ENCODE results near the gene RNF220. TPM values are rescaled to one million over a fixed set of nuclear protein-coding genes. Genes with fewer than 3 reads are reported as not detected.
A peak's percentile ranks its signal among the peaks of the same experiment; 100 is the strongest.

Gene RNF220
- total and polyA plus RNA-seq, 2 donors (not counting 3 experiments of a cell fraction or from before 2014, with no cell fraction given), result 62.7 to 66.6 TPM

DNA sequence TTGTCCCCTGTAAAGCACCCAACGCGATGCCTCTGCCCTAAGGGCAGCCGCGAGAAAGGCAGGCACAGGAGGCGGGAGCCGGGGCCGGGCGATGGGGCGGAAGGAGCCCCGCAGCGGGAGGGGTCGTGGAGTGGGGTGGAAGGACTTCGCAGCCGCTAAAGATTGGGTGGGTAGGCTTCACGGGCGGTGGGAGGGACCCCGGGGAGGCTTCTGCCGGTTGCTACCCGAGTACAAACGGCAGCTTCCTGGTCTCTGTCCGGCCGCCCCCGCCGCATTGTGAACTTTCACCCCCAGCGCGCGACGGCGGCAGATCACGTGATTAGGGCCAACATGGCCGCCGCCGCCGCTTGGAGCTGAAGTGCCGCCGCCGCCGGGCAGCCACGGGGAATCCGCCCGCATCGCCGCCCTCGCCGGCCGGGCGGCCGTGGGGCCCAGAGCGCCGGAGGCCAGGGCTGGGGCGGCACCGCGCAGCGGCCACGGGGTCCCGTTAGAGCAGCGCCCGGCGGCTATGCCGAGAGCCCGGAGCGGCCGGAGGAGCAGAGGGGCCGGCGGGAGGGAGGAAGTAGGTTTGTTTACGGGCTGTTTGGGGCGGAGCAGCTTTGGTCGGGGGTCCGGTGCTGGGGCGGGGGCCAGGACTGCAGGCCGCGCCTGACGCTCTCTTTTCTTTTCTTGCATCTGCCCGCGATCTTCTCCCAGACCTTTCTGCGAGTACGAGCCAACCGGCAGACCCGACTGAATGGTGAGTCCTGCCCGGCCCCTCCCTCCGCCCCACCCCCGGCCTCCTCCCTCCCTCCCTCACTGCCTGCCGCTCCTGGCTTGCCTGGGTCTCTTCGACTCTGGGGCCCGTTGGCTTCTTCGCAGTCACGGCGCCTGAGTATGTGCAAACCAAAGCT, 226.8 kb downstream of the RNF220 start:
- BruUV-seq (replicated peaks), result no TSS peak
- CTCF ChIA-PET, result interaction anchor here (0.8 to 4.8 kb wide), 8 partner anchors 10 to 415 kb away, joined by 3 to 32 read pairs (median 5); no protein-coding TSS in a partner anchor
- H3K4me3 ChIP-seq (replicated peaks in 1 of 3; ENCODE audit: insufficient read depth in 1 of 3, low read depth in 1 of 3, low read length in 3 of 3), result peak overlapping the region; percentile 55 to 81 (median 78)
- peaks cover 0 to 21% of the 10 kb centered on the region in 2 experiments for H3K36me3 ChIP-seq (ENCODE audit: control insufficient read depth in 2 of 2, extremely low read depth in 1 of 2, insufficient read depth in 2 of 2, low read length in 2 of 2)
- DNase-seq (ENCODE audit: low read depth, low spot score), result peak; percentile 89
- peak overlapping the region; percentile 86 for H3K9ac ChIP-seq (replicated peaks; ENCODE audit: extremely low read depth, insufficient read depth, low read length)
- FAIRE-seq, result no peak
- H2AFZ ChIP-seq (ENCODE audit: low read depth, low read length), result peak overlapping the region; percentile 88
- H3K4me1 ChIP-seq (ENCODE audit: control insufficient read depth, extremely low read depth, insufficient read depth, low read length), result peaks cover 9% of the 10 kb centered on the region
- H3K79me2 ChIP-seq (ENCODE audit: control insufficient read depth, insufficient read depth, low read length), result peaks cover 21% of the 10 kb centered on the region
- no peaks in the 10 kb centered on the region for H3K27me3 ChIP-seq (ENCODE audit: control insufficient read depth in 2 of 2, insufficient read depth in 2 of 2, low read length in 2 of 2)
- intact Hi-C loops (cut with micrococcal nuclease), result no loop called here
- no peaks in the 10 kb centered on the region for H3K9me1 ChIP-seq (replicated peaks; ENCODE audit: control insufficient read depth, extremely low read depth, insufficient read depth, low read length)
- no peaks in the 10 kb centered on the region for H3K9me3 ChIP-seq (replicated peaks; ENCODE audit: control insufficient read depth, insufficient read depth, low read length)
- dilution Hi-C loops (cut with MboI; ENCODE audit: extremely low pct_ligation_motif_present, low sequenced_read_pairs), result no loop called here
- POLR2A ChIA-PET, result interaction anchor here (0.6 to 2.4 kb wide), 4 partner anchors 10 to 1013 kb away, joined by 3 to 15 read pairs (median 3); partner anchors contain the start of genes ARMH1 and TMEM53
- H3K27ac ChIP-seq (ENCODE audit: insufficient read depth, low read depth, low read length), result peak overlapping the region; percentile 78
- no peak for TF ChIP-seq JUN (IDR thresholded peaks at IDR 0.05; ENCODE audit: borderline replicate concordance, insufficient read depth, insufficient read length, low read depth)
- TF ChIP-seq POLR2A (IDR thresholded peaks at IDR 0.05; ENCODE audit: low read depth, low read length), result peak; percentile 91
- no peak for TF ChIP-seq GATA2 (IDR thresholded peaks at IDR 0.05; ENCODE audit: insufficient read depth, insufficient read length, low read depth, low read length)
- TF ChIP-seq, protein P1, sequence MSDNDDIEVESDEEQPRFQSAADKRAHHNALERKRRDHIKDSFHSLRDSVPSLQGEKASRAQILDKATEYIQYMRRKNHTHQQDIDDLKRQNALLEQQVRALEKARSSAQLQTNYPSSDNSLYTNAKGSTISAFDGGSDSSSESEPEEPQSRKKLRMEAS (IDR thresholded peaks at IDR 0.05; ENCODE audit: insufficient read depth, insufficient read length), result no peak
- peak; percentile 94 for TF ChIP-seq POLR2AphosphoS5 (IDR thresholded peaks at IDR 0.05; ENCODE audit: insufficient read depth, low read depth, low read length)
- H3K4me2 ChIP-seq (ENCODE audit: insufficient read depth, low read length), result peak overlapping the region; percentile 93
- H4K20me1 ChIP-seq (replicated peaks; ENCODE audit: control insufficient read depth, extremely low read depth, insufficient read depth, low read length), result no peaks in the 10 kb centered on the region
